GM18520 (cell line): Measurements from ENCODE around the gene CX3CL1.
"Not testable (repeated sequence)": the region's sequence is repeated elsewhere in the genome, so short reads cannot be mapped to it uniquely, and the experiment has no call there.

Experiments used
- ATAC-seq: cut with Tn5 transposase; IDR thresholded peaks from one replicate; pipeline ENCODE4 v1.9.1; 2021; ENCODE audit not compliant: unreplicated experiment

Gene CX3CL1

DNA sequence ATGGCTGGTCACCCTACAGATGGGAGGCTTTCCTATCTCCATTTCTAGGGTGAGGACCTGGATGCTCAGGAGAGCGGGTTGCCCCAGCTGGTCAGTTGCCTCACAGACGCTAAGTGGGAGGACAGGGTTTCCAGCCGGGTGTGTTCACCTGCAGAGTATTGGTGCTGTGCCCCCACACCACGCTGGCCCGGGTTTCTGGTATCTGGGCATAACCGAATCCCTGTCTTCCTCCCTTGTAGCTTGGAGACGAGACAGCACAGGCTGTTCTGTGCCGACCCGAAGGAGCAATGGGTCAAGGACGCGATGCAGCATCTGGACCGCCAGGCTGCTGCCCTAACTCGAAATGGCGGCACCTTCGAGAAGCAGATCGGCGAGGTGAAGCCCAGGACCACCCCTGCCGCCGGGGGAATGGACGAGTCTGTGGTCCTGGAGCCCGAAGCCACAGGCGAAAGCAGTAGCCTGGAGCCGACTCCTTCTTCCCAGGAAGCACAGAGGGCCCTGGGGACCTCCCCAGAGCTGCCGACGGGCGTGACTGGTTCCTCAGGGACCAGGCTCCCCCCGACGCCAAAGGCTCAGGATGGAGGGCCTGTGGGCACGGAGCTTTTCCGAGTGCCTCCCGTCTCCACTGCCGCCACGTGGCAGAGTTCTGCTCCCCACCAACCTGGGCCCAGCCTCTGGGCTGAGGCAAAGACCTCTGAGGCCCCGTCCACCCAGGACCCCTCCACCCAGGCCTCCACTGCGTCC is 9.7 kb downstream of the CX3CL1 start:
- no peak for ATAC-seq

DNA sequence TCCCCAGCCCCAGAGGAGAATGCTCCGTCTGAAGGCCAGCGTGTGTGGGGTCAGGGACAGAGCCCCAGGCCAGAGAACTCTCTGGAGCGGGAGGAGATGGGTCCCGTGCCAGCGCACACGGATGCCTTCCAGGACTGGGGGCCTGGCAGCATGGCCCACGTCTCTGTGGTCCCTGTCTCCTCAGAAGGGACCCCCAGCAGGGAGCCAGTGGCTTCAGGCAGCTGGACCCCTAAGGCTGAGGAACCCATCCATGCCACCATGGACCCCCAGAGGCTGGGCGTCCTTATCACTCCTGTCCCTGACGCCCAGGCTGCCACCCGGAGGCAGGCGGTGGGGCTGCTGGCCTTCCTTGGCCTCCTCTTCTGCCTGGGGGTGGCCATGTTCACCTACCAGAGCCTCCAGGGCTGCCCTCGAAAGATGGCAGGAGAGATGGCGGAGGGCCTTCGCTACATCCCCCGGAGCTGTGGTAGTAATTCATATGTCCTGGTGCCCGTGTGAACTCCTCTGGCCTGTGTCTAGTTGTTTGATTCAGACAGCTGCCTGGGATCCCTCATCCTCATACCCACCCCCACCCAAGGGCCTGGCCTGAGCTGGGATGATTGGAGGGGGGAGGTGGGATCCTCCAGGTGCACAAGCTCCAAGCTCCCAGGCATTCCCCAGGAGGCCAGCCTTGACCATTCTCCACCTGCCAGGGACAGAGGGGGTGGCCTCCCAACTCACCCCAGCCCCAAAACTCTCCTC is 10.4 kb downstream of the CX3CL1 start:
- no peak for ATAC-seq

DNA sequence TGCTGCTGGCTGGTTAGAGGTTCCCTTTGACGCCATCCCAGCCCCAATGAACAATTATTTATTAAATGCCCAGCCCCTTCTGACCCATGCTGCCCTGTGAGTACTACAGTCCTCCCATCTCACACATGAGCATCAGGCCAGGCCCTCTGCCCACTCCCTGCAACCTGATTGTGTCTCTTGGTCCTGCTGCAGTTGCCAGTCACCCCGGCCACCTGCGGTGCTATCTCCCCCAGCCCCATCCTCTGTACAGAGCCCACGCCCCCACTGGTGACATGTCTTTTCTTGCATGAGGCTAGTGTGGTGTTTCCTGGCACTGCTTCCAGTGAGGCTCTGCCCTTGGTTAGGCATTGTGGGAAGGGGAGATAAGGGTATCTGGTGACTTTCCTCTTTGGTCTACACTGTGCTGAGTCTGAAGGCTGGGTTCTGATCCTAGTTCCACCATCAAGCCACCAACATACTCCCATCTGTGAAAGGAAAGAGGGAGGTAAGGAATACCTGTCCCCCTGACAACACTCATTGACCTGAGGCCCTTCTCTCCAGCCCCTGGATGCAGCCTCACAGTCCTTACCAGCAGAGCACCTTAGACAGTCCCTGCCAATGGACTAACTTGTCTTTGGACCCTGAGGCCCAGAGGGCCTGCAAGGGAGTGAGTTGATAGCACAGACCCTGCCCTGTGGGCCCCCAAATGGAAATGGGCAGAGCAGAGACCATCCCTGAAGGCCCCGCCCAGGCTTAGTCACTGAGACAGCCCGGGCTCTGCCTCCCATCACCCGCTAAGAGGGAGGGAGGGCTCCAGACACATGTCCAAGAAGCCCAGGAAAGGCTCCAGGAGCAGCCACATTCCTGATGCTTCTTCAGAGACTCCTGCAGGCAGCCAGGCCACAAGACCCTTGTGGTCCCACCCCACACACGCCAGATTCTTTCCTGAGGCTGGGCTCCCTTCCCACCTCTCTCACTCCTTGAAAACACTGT is 11.3 kb downstream of the CX3CL1 start:
- no peak for ATAC-seq

DNA sequence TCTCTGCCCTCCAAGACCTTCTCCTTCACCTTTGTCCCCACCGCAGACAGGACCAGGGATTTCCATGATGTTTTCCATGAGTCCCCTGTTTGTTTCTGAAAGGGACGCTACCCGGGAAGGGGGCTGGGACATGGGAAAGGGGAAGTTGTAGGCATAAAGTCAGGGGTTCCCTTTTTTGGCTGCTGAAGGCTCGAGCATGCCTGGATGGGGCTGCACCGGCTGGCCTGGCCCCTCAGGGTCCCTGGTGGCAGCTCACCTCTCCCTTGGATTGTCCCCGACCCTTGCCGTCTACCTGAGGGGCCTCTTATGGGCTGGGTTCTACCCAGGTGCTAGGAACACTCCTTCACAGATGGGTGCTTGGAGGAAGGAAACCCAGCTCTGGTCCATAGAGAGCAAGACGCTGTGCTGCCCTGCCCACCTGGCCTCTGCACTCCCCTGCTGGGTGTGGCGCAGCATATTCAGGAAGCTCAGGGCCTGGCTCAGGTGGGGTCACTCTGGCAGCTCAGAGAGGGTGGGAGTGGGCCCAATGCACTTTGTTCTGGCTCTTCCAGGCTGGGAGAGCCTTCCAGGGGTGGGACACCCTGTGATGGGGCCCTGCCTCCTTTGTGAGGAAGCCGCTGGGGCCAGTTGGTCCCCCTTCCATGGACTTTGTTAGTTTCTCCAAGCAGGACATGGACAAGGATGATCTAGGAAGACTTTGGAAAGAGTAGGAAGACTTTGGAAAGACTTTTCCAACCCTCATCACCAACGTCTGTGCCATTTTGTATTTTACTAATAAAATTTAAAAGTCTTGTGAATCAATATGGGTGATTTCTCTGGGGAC is 12.2 kb downstream of the CX3CL1 start:
- ATAC-seq: no peak

DNA sequence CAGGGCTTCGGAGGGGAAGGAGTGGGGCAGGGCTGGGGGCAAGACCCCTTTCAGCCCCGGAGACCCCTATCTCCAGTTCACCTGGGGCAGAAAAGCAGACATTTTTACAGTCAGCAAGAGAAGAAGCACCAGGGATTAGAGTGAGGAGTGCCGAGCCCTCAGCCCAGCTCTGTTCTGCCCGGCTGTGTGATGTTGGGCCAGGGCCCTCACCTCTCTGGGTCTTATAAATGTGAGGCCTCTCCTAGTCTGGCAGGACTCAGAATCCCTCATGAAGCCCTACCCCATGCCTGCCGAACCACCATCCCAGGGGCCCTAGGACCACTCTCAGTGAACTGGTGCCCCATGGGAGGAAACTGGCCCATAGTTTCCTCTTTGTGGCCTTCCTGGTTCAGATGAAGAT is 12.8 kb downstream of the CX3CL1 start:
- no peak for ATAC-seq

DNA sequence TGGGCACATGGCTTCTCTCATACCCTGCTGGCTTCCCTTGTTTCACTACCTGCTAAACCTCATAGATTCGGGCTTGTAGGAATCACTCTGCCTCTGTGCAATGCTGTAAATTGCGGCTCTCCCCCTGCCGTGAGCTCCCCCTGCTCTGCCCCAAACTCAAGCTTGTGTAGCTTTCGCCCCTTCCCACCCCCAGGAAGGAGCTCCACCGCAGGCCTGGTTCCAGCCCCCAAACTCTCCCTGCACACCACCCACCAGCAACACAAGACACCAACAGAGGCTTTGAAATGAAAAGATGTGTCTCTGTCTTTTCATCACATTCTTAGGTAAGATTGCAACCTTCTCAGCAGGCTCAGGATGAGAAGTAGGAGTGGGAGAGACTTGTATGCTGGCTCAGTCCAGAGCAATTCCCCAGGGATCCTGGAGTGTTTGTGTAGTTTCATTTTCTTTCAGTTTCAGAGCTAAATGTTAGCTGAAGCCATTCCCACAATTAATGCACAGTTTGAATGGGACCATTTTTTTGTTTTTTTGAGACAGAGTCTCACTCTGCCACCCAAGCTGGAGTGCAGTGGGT is 14.2 kb downstream of the CX3CL1 start:
- no peak for ATAC-seq

DNA sequence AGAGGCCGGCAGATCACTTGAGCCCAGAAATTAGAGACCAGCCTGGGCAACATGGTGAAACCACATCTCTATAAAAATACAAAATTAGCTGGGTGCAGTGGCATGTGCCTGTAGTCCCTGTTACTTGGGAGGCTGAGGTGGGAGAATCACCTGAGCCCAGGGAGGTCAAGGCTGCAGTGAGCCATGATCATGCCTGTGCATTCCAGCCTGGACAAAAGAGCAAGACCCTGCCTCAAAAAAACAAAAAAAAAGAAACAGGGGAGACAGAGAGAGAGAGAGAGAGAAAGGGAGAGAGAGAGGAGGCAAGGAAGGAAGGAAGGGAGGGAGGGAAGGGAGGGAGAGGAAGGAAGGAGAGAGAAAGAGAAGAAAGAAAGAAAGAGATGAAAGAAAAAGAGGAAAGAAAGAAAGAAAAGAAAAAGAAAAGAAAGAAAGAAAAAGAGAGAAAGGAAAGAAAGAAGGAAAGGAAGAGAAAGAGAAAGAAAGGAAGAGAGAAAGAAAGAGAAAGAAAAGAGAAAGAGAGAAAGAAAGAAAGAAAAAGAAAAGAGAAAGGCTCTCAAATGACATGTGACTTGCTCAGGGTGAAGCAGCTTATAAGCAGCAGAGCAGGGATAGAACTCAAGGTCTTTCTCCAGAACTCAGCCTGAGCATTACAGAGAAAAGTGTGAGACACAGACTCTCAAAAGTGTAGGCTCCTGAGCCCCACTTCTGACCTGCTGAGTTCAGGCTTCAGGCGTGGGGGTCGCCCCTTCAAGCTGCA is 15.5 kb downstream of the CX3CL1 start:
- no peak for ATAC-seq

DNA sequence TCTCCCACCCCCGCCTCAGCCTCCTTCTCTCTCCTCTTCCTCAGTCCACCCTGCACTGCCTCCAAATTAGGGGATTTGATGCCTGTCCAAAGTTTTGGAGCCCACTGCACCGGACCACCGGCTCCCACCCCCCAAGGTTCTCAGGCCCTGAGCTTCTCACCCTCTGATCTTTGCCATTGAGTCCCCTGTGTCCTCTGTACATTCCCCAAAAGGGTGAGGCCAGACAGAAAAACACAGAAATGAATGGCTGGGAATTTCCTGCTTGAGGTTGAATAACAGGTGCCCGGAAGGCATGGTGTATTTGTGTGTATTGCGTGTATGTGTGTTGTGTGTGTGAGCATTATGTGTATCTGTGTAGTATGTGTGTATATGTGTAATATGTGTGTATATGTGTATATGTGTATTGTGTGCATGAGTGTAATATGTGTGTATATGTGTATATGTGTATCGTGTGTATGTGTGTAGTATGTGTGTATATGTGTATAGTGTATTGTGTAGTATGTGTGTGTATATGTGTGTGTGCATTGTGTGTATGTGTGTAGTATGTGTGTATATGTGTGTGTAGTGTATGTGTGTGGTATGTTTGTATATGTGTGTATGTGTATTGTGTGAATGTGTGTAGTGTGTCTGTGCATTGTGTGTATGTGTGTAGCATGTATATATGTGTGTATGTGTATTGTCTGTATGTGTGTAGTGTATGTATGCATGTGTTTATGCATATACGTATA is 16.2 kb downstream of the CX3CL1 start:
- ATAC-seq: no peak

DNA sequence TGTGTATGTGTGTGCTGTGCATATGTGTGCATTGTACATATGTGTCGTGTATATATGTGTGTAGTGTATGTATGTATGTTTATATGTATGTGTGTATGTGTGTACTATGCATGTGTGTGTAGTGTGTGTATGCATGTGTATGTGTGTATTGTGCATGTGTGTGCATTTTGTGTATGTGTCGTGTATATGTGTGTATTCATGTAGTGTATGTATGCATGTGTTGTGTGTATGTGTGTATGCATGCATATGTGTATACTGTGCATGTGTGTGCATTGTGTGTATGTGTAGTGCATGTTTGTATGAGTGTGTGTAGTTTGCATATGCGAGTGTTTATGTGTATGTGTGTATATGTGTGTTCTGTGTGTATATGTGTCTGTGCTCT is 16.8 kb downstream of the CX3CL1 start:
- ATAC-seq: no peak

DNA sequence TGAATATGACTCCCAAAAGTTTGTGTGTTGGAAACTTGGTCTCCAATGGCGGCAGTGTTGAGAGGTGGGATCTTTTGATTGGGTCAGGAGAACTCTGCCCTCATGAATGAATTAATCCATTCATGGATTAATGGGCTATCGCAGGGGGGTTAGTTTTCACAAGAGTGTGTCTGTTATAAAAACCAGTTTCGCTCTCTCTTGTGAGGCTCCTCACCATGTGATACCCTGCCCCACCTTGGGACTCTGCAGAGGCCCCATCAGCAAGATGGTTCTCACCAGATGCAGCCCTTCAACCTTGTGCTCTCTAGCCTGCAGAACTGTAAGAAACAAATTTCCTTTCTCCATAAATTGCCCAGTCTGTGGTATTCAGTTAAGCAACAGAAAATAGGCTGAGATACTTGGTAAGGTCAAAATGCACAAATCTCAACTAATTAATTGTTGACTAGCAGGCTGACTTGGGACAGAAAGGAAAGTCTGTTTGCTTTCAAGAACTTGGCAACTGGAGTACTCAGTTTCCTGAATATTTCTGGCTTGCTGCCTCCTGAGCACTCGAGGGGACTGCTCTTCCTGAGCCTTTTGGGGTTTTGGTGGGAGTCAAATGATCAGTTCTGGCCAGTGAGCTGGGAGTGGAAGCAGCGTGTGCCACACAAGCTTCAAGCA is 18.5 kb downstream of the CX3CL1 start:
- no peak for ATAC-seq

DNA sequence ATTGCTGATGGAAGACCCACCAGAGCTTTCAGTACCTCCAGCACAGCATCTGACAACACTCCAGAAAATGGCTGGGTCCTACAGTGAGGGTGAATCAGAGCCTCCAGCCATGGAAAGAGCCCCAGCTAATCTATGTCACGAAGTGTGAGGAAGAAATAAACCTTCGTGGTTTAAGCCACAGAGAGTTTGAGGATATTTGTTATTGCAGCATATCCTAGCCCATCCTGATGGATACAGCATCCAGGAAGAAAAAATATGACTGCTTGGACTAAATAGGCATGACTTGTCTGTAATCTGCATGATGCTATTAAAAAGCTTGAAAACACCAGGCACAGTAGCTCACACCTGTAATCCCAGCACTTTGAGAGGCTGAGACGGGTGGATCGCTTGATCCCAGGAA is 19.0 kb downstream of the CX3CL1 start:
- ATAC-seq: no peak

DNA sequence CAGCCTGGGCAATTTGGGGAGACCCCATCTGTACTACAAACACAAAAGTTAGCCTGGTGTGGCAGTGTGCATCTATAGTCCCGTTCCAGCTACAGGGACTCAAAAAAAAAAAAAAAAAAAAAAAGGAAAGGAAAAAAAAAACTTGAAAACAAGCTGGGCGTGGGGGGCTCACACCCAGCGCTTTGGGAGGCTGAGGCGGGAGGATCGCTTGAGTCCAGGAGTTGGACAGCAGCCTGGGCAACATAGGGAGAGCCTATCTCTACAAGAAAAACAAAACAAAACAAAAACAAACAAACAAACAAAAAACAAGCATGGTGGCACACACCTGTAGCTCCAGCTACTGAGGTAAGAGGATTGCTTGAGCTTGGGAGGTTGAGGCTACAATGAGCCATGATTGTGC is 19.4 kb downstream of the CX3CL1 start:
- ATAC-seq: no peak

DNA sequence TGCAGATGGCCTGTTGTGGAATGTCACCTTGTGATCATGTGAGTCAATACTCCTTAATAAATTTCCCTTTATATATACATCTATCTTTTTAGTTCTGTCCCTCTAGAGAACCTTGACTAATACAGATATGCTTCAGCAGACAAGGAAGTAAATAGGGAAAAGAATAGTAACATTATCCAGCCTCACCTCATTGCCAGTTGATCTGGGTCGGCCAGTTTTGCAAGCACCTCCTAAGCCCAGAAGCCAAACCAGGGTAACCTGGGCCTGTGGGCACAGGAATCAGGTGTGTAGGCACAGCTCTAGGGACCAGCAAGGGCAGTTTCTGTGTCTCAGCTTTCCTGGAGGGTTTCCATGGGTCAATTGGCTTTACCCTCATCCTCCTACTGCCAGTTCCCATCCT is 20.4 kb downstream of the CX3CL1 start:
- no peak for ATAC-seq

DNA sequence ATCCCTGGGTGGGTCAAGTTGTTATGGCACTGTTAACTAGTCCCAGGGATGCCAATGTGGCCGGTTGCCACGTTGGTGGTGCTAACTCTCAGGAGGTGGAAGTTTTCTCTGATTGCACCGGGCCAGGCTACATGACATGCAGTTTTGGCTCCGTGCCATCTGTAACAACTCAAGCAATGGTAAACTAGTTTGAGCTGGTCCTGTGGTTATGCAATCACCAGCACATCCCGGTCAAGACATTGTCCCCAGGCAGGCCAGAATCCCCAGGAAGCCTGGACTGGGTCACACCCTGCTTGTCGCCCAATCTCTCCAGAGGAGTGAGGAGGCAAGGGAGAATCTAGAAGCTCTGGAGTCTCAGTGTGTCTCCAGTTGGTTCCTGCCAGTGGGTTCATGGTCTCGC is 22.2 kb downstream of the CX3CL1 start:
- ATAC-seq: no peak

DNA sequence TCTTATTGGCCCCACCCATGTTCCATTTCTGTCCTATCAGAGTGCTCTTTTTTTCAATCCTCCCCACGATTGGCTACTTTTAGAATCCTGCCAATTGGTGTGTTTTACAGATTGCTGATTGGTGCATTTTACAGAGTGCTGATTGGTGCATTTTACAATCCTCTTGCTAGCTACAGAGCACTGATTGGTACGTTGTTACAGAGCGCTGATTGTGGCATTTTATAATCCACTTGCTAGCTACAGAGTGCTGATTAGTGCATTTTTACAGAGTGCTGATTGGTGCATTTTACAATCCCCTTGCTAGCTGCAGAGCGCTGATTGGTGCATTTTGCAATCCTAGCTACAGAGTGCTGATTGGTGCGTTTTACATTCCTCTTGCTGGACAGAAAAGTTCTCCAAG is 22.7 kb downstream of the CX3CL1 start:
- ATAC-seq: no peak

DNA sequence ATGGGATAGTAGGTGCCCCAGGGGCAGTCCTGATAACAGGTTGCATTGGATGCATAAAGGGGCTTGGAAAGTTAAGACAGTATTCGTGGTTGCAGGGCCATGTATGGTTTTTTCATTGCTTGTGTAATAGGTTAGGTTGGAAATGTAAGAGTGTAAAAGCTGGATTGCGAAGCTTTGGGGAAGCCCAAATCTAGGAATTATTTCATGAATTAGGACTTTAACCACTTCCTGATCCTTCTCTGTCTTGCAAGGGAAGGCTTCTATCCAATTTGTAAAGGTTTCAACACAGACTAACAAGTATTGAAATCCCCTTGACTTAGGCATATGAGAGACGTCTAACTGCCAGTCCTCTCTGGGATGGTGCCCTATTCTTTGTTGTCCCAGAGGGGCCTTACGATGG is 24.5 kb downstream of the CX3CL1 start:
- ATAC-seq: no peak

DNA sequence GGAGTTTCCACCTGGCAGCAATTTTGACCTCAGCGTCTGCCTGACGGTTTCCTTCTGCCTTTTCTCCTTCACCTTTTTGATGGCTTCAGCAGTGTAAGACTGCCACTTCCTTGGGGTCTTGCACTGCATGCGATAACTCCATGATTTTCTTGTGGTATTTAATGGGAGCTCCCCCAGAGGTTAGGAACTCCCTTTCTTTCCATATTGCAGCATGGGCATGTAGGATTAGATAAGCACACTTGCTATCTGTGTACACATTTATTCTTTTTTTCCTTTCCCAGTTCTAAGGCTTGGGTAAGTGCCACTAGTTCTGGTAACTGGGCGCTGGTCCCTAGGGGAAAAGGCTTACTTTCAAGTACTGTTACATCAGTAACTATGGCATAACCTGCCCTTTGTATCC is 25.2 kb downstream of the CX3CL1 start:
- not testable (repeated sequence) for ATAC-seq

DNA sequence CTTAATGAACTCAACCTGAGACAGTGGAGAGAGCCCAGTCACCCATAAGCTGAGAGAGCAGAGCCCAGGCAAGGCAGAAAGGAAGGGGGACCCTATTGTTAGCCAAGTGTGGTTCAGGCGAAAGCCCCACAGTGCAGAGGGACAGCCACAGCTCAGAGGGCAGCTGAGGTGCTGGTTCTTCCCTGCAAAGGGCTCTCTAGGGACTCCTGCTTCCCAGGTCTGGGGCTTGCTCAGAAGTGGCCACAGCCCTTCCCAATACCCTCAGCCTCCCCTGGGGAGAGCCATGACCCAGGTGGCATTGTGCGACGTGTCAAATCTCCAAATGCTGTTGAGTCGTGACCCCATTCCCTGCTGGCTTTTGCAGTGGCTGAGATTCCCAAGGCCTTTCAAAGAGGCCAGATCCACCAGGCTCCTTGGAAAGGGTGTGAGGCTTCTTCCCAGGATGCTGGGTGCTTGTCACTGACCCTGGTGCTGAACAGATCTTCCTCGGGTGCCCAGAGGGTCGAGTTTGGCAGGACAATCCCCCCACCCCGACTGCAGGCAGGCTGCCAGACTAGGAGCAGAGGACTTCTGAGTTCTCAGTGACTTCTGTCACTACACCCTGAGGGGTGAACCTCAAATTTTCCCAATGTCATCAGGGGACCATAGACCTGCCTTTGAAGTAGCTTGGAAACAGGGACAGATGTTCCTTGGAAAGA is 29.8 kb downstream of the CX3CL1 start:
- ATAC-seq: no peak
